GM10248 (cell line): ENCODE data around the gene BST1.

Source experiments
- CTCF ChIA-PET: fragments of 300-600 bp; sonication (Branson Sonifier 250); formaldehyde crosslinking; extraction: SDS; loops from one replicate; lab custom pipeline; 2021; ENCODE audit warnings: antibody characterized with exemption; lab: Yijun Ruan, JAX
- POLR2A ChIA-PET: fragments of 350-650 bp; sonication (Branson Sonifier 250); formaldehyde crosslinking; extraction: SDS; loops from one replicate; lab custom pipeline; 2020; ENCODE audit warnings: antibody characterized with exemption; lab: Yijun Ruan, JAX
- DNase-seq: peaks from one replicate; pipeline ENCODE4 v3.0.0; 2012; ENCODE audit errors: extremely low spot score
- CTCF ChIP-seq: IDR thresholded peaks from 2 replicates; pipeline ENCODE4 v1.5.1; 2012; ENCODE audit warnings: mild to moderate bottlenecking, low read depth; ENCODE audit errors: extremely low read depth, missing control alignments, control extremely low read depth

The BST1 gene

GRCh38 chr4:15702941-15703403 is at the start of gene BST1:
Gene BST1 (plus strand): TSS chr4:15703065. CDS start chr4:15703145, 80 bp downstream.
- TF ChIP-seq CTCF, result no peak
- peak; percentile 55 for DNase-seq
- ChIA-PET CTCF (interaction anchor here (1.2 kb wide), 1 partner anchor 9 kb away, joined by 3 read pairs; no protein-coding TSS in a partner anchor), POLR2A (no interaction called here)

GRCh38 chr4:15653420-15653819 is 49.4 kb upstream of the BST1 start:
- ChIA-PET POLR2A (no interaction called here), CTCF (interaction anchor here (0.8 to 2.7 kb wide), 3 partner anchors 16 to 23 kb away, joined by 3 to 10 read pairs (median 3); no protein-coding TSS in a partner anchor)
- TF ChIP-seq CTCF, result no peak
- DNase-seq, result no peak

GRCh38 chr4:15653864-15654592 is 48.8 kb upstream of the BST1 start:
- TF ChIP-seq CTCF, result no peak
- ChIA-PET CTCF (interaction anchor here (0.8 to 2.7 kb wide), 4 partner anchors 10 to 22 kb away, joined by 3 to 10 read pairs (median 4); no protein-coding TSS in a partner anchor), POLR2A (no interaction called here)

GRCh38 chr4:15654593-15655222 is 48.2 kb upstream of the BST1 start:
- DNase-seq, result peak; percentile 60
- ChIA-PET POLR2A (no interaction called here), CTCF (interaction anchor here (0.8 to 2.8 kb wide), 5 partner anchors 9 to 22 kb away, joined by 3 to 10 read pairs (median 6); no protein-coding TSS in a partner anchor)
- no peak for TF ChIP-seq CTCF

More at GRCh38 chr4:15653864-15654592, 48.8 kb upstream of the BST1 start:
- peak; percentile 31 for DNase-seq

GRCh38 chr4:15655223-15656037 is 47.4 kb upstream of the BST1 start, which contains the start of gene FBXL5:
Gene FBXL5 (minus strand): TSS chr4:15655357. CDS start chr4:15655287, 70 bp downstream.
- ChIA-PET CTCF (interaction anchor here (1.0 to 2.8 kb wide), 3 partner anchors 10 to 27 kb away, joined by 3 to 7 read pairs (median 4); no protein-coding TSS in a partner anchor), POLR2A (no interaction called here)

More at GRCh38 chr4:15655223-15656037, 47.4 kb upstream of the BST1 start, which contains the start of gene FBXL5:
- no peak for TF ChIP-seq CTCF
- peak; percentile 96 for DNase-seq
